OCI-LY1 (cell line): ENCODE measurements around the gene ZNF853.

Experiments used
- CTCF ChIP-seq: fragments of 200-600 bp; sonication (generic), shearing (Covaris generic); IDR thresholded peaks from 2 replicates; pipeline ENCODE4 v1.5.1; 2017; ENCODE audit warnings: mild to moderate bottlenecking, antibody characterized with exemption, low read length, moderate library complexity, mixed read lengths
- EZH2 ChIP-seq: fragments of 200-600 bp; sonication (generic), shearing (Covaris generic); IDR thresholded peaks from 2 replicates; pipeline ENCODE4 v1.8.0; 2017; ENCODE audit warnings: borderline replicate concordance, mixed run types, mild to moderate bottlenecking, antibody characterized with exemption, low read length, moderate library complexity, mixed read lengths

DNA sequence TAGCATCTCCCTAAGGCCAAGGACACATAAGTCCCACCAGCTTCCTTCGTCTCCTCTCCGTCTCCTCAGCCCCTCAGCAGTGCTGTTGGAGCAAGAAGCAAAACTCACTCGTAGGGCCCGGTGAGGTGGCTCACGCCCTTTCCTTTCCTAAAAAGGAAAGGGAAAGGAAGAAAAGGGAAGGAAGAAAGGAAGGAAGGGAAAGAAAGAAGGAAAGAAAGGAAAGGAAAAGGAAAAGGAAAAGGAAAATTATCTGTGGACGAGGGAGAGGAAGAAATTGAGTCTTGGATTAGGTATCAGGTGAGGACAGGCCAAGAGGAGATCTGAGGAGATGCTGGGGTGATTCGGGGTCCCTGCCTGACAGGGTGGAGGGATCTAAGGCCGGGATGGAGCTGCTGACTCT is 18.6 kb downstream of the ZNF853 start:
- TF ChIP-seq CTCF (no peak), EZH2 (no peak)
